A673 (cell line): ENCODE results near the gene UCN3.

Source experiments
- EZH2 ChIP-seq: fragments of 200-600 bp; sonication (generic); IDR thresholded peaks from 2 replicates; pipeline ENCODE4 v1.6.1; 2017; ENCODE audit warnings: borderline replicate concordance, low read depth, mild to moderate bottlenecking, mixed read lengths, antibody characterized with exemption, low read length; ENCODE audit not compliant: poor library complexity, severe bottlenecking
- TF ChIP-seq, protein P1 (sequence below): fragments of 300-800, 200-600 bp; sonication (generic); conservative IDR thresholded peaks from 2 replicates; pipeline ENCODE4 v1.5.1; 2017; ENCODE audit warnings: low read depth, mild to moderate bottlenecking, antibody characterized with exemption, low read length, moderate library complexity, mixed read lengths

DNA sequence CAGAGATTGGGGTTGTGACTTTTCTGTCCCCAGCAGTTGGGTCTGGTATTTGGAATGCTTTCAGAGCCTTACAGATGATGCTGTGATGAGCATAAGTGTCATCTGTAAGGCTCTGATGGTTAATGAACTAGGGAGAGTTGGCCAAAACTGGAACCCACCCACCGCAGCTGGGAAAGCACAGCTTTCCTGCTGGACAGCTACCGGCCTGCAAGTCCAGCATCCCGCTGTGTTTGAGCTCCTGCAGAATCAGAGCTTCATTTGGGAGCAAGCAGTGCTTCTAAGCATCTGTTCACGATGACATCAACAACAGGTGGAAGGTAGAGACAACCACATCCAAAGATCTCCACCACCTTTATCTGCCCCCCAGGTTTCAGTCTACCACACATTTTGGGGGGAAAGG lies 11.7 kb downstream of the UCN3 start:
- TF ChIP-seq, protein P1, sequence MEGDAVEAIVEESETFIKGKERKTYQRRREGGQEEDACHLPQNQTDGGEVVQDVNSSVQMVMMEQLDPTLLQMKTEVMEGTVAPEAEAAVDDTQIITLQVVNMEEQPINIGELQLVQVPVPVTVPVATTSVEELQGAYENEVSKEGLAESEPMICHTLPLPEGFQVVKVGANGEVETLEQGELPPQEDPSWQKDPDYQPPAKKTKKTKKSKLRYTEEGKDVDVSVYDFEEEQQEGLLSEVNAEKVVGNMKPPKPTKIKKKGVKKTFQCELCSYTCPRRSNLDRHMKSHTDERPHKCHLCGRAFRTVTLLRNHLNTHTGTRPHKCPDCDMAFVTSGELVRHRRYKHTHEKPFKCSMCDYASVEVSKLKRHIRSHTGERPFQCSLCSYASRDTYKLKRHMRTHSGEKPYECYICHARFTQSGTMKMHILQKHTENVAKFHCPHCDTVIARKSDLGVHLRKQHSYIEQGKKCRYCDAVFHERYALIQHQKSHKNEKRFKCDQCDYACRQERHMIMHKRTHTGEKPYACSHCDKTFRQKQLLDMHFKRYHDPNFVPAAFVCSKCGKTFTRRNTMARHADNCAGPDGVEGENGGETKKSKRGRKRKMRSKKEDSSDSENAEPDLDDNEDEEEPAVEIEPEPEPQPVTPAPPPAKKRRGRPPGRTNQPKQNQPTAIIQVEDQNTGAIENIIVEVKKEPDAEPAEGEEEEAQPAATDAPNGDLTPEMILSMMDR, result no peak
- TF ChIP-seq EZH2, result no peak
